ENCODE measurements around the gene TRAF4.

- TF ChIP-seq CTCF (IDR thresholded peaks at IDR 0.05): peak in 3 of 4 experiments; percentile 12 to 59 (median 15)
- TF ChIP-seq POLR2A (IDR thresholded peaks at IDR 0.05): peak; percentile 52 to 54
These were observed 26.1 kb upstream of the TRAF4 start, which contains the start of gene RAB34 for GRCh38 chr17:28717578-28718332.
